C4-2B (cell line): Measurements from ENCODE around the gene CACNB4.

ENCODE experiments used
- CTCF ChIP-seq: fragments of 450-650 bp; conservative IDR thresholded peaks from 2 replicates; pipeline ENCODE4 v1.5.1; 2017; ENCODE audit warnings: mild to moderate bottlenecking
- ZFX ChIP-seq: fragments of 450-650 bp; IDR thresholded peaks from 2 replicates; pipeline ENCODE4 v1.6.1; 2017

GRCh38 chr2:152042636-152043615 is 55.9 kb downstream of the CACNB4 start:
- TF ChIP-seq CTCF (no peak), ZFX (no peak)
